Measurements from ENCODE around the gene ZCCHC8.
"Not testable (repeated sequence)": the region's sequence is repeated elsewhere in the genome, so short reads cannot be mapped to it uniquely, and the experiment has no call there.

ZCCHC8 gene

GRCh38 chr12:122513028-122513427, 12.3 kb upstream of the ZCCHC8 start:
- not testable (repeated sequence) for DNase-seq (ENCODE audit: low read depth in 1 of 2, low spot score in 1 of 2)

GRCh38 chr12:122508163-122508562, 7.4 kb upstream of the ZCCHC8 start:
- no peak for DNase-seq (ENCODE audit: low read depth in 1 of 2, low spot score in 1 of 2)

- DNase-seq (ENCODE audit: low read depth in 1 of 2, low spot score in 1 of 2): no peak
These were observed 5.7 kb upstream of the ZCCHC8 start for GRCh38 chr12:122506393-122506938.

- no peak for DNase-seq (ENCODE audit: low read depth in 1 of 2, low spot score in 1 of 2)
These were observed 4.8 kb upstream of the ZCCHC8 start for GRCh38 chr12:122505419-122506051.

- DNase-seq (ENCODE audit: low read depth in 1 of 2, low spot score in 1 of 2): no peak
These were observed 3.3 kb upstream of the ZCCHC8 start for GRCh38 chr12:122503783-122504590.

GRCh38 chr12:122503147-122503751, 2.5 kb upstream of the ZCCHC8 start:
- no peak for DNase-seq (ENCODE audit: low read depth in 1 of 2, low spot score in 1 of 2)

GRCh38 chr12:122501489-122501989, 807 bp upstream of the ZCCHC8 start:
- DNase-seq (ENCODE audit: low read depth in 1 of 2, low spot score in 1 of 2): no peak

- DNase-seq (ENCODE audit: low read depth in 1 of 2, low spot score in 1 of 2): peak in 1 of 2 donors; percentile 22
These were observed 594 bp downstream of the ZCCHC8 start for GRCh38 chr12:122499991-122500684.

GRCh38 chr12:122495258-122495657, 5.5 kb downstream of the ZCCHC8 start:
- DNase-seq (ENCODE audit: low read depth in 1 of 2, low spot score in 1 of 2): no peak

- not testable (repeated sequence) for DNase-seq (ENCODE audit: low read depth in 1 of 2, low spot score in 1 of 2)
These were observed 7.5 kb downstream of the ZCCHC8 start for GRCh38 chr12:122493222-122493621.

GRCh38 chr12:122491991-122492390, 8.7 kb downstream of the ZCCHC8 start:
- DNase-seq (ENCODE audit: low read depth in 1 of 2, low spot score in 1 of 2): no peak

- no peak for DNase-seq (ENCODE audit: low read depth in 1 of 2, low spot score in 1 of 2)
These were observed 11.7 kb downstream of the ZCCHC8 start for GRCh38 chr12:122489038-122489437.

GRCh38 chr12:122487807-122488206, 12.9 kb downstream of the ZCCHC8 start:
- not testable (repeated sequence) for DNase-seq (ENCODE audit: low read depth in 1 of 2, low spot score in 1 of 2)

GRCh38 chr12:122486805-122487426, 13.8 kb downstream of the ZCCHC8 start:
- no peak for DNase-seq (ENCODE audit: low read depth in 1 of 2, low spot score in 1 of 2)

- not testable (repeated sequence) for DNase-seq (ENCODE audit: low read depth in 1 of 2, low spot score in 1 of 2)
These were observed 14.4 kb downstream of the ZCCHC8 start for GRCh38 chr12:122486360-122486759.

GRCh38 chr12:122484385-122484784, 16.3 kb downstream of the ZCCHC8 start:
- not testable (repeated sequence) for DNase-seq (ENCODE audit: low read depth in 1 of 2, low spot score in 1 of 2)

GRCh38 chr12:122483969-122484368, 16.8 kb downstream of the ZCCHC8 start:
- no peak for DNase-seq (ENCODE audit: low read depth in 1 of 2, low spot score in 1 of 2)

- DNase-seq (ENCODE audit: low read depth in 1 of 2, low spot score in 1 of 2): no peak
These were observed 18.9 kb downstream of the ZCCHC8 start for GRCh38 chr12:122481861-122482260.

GRCh38 chr12:122480753-122481152, 20.0 kb downstream of the ZCCHC8 start:
- no peak for DNase-seq (ENCODE audit: low read depth in 1 of 2, low spot score in 1 of 2)

- no peak for DNase-seq (ENCODE audit: low read depth in 1 of 2, low spot score in 1 of 2)
These were observed 26.4 kb downstream of the ZCCHC8 start for GRCh38 chr12:122474324-122474716.

Data from activated T-helper 1 cell treated with anti-CD3 and anti-CD28 coated beads, Interleukin-2, amount 50 U/mL, for 16 hours (primary cell).